ENCODE measurements around the gene MEF2C. TPM values are rescaled to one million over a fixed set of nuclear protein-coding genes. Genes with fewer than 3 reads are reported as not detected.

The MEF2C gene
- total and polyA plus RNA-seq, 7 donors: 2.8 to 51.4 (median 32.1) TPM

GRCh38 chr5:88813244-88813643 is 69.7 kb downstream of the MEF2C start:
- DNase-seq: no peak
- WGBS, 2 donors: 67 to 71% methylated on average over 1 of the region's 1 CpG
- intact Hi-C loops (cut with DNase I): no loop called here
- Histone ChIP-seq H3K4me1 (peaks cover 0 to 22% (median 6%) of the 10 kb centered on the region in 4 donors), H3K27me3 (no peaks in the 10 kb centered on the region), H3K27ac (peak overlapping the region in 2 of 4 donors; percentile 5 to 33), H3K4me3 (no peak overlapping the region), H3K9me3 (no peaks in the 10 kb centered on the region), H3K36me3 (no peaks in the 10 kb centered on the region)
- no peak for TF ChIP-seq EP300 (IDR thresholded peaks at IDR 0.05)
- TF ChIP-seq POLR2AphosphoS5 (IDR thresholded peaks at IDR 0.05): no peak
- TF ChIP-seq POLR2A (IDR thresholded peaks at IDR 0.05): no peak
- no peak for TF ChIP-seq CTCF (IDR thresholded peaks at IDR 0.05)

- no peaks in the 10 kb centered on the region for H3K9me3 ChIP-seq
- H3K4me1 ChIP-seq: peaks cover 0 to 5% (median 2%) of the 10 kb centered on the region in 4 donors
- H3K4me3 ChIP-seq: no peak overlapping the region
- no peak for DNase-seq
- H3K36me3 ChIP-seq: peaks cover 0 to 17% (median 0%) of the 10 kb centered on the region in 4 donors
- intact Hi-C loops (cut with DNase I): no loop called here
- no peaks in the 10 kb centered on the region for H3K27me3 ChIP-seq
- WGBS, 2 donors: 88 to 89% methylated on average over 2 of the region's 2 CpGs
- no peak overlapping the region for H3K27ac ChIP-seq
- TF ChIP-seq POLR2A (IDR thresholded peaks at IDR 0.05): no peak
These were observed 74.8 kb downstream of the MEF2C start for GRCh38 chr5:88808153-88808552.

- no peak for TF ChIP-seq EP300 (IDR thresholded peaks at IDR 0.05)
- TF ChIP-seq CTCF (IDR thresholded peaks at IDR 0.05): no peak
- TF ChIP-seq POLR2AphosphoS5 (IDR thresholded peaks at IDR 0.05): no peak
- TF ChIP-seq POLR2A (IDR thresholded peaks at IDR 0.05): no peak
- H3K4me1 ChIP-seq: no peaks in the 10 kb centered on the region
- intact Hi-C loops (cut with DNase I): no loop called here
- 89 to 93% methylated on average over 8 of the region's 8 CpGs for WGBS, 2 donors
- no peaks in the 10 kb centered on the region for H3K27me3 ChIP-seq
- H3K36me3 ChIP-seq: peaks cover 0 to 26% (median 0%) of the 10 kb centered on the region in 4 donors
- no peak overlapping the region for H3K4me3 ChIP-seq
- no peak for DNase-seq
- no peaks in the 10 kb centered on the region for H3K9me3 ChIP-seq
- H3K27ac ChIP-seq: no peak overlapping the region
These were observed 75.7 kb downstream of the MEF2C start for GRCh38 chr5:88807327-88807726.

GRCh38 chr5:88806338-88806737 is 76.6 kb downstream of the MEF2C start:
- H3K4me3 ChIP-seq: no peak overlapping the region
- no peak overlapping the region for H3K27ac ChIP-seq
- H3K4me1 ChIP-seq: no peaks in the 10 kb centered on the region
- H3K36me3 ChIP-seq: peaks cover 0 to 33% (median 0%) of the 10 kb centered on the region in 4 donors
- no peak for TF ChIP-seq POLR2A (IDR thresholded peaks at IDR 0.05)
- TF ChIP-seq EP300 (IDR thresholded peaks at IDR 0.05): no peak
- TF ChIP-seq CTCF (IDR thresholded peaks at IDR 0.05): no peak
- TF ChIP-seq POLR2AphosphoS5 (IDR thresholded peaks at IDR 0.05): no peak
- no peak for DNase-seq
- intact Hi-C loops (cut with DNase I): no loop called here
- no peaks in the 10 kb centered on the region for H3K9me3 ChIP-seq
- no peaks in the 10 kb centered on the region for H3K27me3 ChIP-seq

- H3K9me3 ChIP-seq: no peaks in the 10 kb centered on the region
- H3K4me1 ChIP-seq: no peaks in the 10 kb centered on the region
- WGBS, 2 donors: 66 to 80% methylated on average over 3 of the region's 3 CpGs
- H3K4me3 ChIP-seq: no peak overlapping the region
- intact Hi-C loops (cut with DNase I): no loop called here
- TF ChIP-seq EP300 (IDR thresholded peaks at IDR 0.05): no peak
- no peak for TF ChIP-seq POLR2AphosphoS5 (IDR thresholded peaks at IDR 0.05)
- TF ChIP-seq CTCF (IDR thresholded peaks at IDR 0.05): no peak
- TF ChIP-seq POLR2A (IDR thresholded peaks at IDR 0.05): no peak
- DNase-seq: no peak
- no peaks in the 10 kb centered on the region for H3K27me3 ChIP-seq
- peaks cover 0 to 33% (median 2%) of the 10 kb centered on the region in 4 donors for H3K36me3 ChIP-seq
- H3K27ac ChIP-seq: no peak overlapping the region
These were observed 77.7 kb downstream of the MEF2C start for GRCh38 chr5:88805151-88805784.

Measured in sigmoid colon (tissue), 7 donors.